ENCODE measurements around the gene UCK2.

UCK2 gene

DNA sequence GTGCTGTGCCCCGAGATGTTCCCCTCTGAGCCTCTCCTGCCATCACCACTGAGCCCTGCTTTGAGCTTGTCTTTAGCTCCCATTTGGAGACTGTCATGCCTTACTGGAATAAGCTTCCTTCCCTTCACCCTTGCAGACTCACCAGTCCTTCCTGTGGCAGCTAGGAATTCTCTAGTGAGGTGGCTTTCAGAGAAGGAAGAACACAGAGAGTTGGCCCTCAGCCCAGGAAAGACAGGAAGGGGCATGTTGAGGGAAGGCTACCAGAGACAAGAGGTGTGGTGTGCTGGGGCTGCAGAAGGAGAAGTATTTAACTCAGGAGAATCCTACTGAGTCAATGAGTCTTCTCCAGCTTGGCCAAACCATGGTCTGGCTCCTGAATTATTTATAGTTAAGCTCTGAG is 76.3 kb downstream of the UCK2 start:
- no peak for DNase-seq

DNA sequence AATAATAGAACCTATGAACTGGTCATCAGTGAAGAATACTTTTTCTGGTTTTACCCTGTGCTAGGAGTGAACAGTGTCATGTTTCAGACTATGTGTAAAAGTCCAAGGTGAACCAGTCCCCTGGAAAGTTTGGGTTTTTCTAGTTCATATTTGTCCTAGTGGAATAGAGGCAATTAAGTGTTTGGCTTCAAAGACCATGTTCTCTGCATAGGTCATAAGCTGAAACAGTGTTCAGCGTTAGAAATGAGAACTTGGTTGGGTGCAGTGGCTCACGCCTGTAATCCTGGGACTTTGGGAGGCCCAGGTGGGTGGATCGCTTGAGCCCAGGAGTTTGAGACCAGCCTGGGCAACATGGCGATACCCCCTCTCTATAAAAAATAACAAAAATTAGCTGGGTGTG is 77.5 kb downstream of the UCK2 start:
- DNase-seq, result no peak

DNA sequence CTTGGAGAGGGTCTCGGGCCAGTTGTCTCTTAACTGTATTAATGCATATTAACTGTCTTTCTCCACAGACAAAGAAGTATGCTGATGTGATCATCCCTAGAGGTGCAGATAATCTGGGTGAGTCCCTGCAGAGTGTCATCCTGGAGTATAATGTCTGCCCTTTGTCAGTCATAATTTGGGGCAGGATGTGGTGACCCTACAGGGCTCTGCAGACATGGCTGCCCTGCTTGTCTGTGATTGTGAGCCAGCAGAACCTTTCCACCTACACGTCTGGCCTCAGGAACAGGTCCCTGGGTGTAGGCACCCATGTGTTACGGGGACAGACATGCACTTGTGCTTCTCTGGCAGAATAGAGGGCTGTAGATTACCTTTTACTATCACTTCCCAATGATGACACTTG is 78.4 kb downstream of the UCK2 start:
- no peak for DNase-seq

DNA sequence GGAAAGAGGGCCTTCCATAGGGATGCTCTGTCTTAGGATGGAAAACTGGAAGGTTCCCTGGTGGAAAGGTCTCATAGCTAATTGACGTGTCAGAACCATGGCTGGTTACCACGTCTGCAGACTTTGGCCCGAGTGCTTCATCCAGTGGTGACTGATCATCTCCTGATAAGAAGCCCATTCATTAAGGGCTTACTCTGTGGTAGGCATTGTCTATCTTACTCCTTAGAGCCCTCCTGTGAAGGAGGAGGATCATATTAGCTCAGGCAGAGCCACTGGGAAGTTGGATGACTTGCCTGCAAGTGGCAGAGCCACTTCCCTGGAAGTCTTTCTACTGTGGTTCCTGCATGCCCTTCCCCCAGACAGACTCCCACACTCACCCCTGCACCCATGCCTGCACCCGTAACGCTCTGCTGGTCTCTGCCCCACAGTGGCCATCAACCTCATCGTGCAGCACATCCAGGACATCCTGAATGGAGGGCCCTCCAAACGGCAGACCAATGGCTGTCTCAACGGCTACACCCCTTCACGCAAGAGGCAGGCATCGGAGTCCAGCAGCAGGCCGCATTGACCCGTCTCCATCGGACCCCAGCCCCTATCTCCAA is 79.9 kb downstream of the UCK2 start:
- DNase-seq, result no peak

DNA sequence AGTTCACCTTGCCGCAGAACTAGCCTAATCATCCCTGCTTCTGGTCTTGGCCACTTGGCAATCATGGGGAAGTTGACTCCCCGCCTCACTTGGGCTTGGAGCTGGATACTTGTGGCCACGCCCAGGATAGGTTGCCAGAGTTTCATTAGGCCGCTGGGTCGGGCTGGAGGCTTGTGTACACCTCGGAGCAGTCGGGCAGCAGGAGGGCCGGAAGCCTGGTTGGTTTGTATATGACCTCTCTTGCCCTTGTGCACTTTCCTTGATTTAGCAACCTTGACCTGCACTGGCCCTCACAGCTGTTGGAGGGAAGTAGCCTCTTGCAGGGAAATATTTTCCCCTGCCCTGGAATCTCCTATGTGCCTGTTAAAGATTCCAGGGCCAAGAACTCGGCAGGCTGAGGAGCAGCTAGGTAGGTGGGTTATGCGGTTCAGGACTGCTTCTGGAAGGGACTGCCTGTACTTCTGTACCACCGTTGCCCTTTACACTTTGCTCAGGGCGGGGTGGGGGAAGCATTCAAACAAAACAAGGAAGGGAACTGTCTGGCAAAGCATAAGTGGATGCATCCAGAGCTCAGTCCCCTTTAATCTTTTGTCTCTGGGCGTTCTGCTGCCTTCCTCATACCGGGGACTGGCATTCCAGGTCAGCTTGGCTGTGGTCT is 83.5 kb downstream of the UCK2 start:
- DNase-seq, result no peak

DNA sequence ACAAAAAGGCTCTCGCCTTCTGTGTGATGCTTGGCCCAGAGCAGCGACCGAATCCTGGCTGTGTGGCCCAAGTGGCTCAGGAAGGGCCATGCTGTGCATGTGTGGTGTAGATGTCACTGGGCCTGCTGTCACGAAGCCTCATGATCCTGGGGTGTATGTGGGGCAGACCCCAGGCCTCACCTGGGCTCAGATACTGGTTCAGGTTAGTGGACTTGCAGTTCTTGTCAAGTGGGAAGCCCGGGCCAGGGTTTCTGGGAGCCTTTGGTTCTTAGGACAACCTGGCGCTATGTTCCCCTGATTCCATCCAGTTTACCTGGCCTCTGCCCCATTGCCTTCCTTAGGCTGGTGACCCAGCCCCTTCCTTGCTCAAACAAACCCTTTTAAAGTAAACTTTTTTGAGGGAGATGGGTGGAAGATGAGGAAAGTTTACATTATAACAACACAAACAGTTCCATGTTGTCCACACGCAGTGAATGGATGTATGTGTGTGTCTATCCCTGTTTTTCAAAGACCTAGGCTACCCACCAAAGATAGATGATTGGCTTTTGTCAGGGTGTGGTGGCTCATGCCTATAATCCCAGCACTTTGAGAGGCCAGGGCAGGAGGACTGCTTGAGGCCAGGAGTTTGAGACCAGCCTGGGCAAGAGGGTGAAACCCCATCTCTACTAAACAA is 84.3 kb downstream of the UCK2 start:
- DNase-seq, result no peak

DNA sequence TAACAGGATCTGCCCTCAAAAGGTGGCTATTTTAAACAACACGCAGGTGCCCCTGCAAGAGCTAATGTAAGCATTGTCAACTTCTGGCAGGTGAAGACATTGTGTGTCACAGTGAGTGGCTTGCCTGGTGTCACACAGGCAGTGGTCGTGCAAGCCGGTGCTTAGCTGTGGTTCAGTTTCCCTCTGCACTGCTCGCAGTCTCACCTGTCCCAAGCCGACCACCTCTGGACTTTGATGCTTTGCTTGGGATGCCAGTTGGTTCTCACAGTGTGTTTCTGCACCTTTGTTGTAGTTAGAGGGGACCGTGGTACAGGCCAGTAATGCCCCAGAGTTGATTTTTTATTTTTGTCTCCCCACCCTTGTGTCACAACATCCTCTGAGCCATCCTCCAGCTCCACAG is 85.2 kb downstream of the UCK2 start:
- DNase-seq, result no peak

DNA sequence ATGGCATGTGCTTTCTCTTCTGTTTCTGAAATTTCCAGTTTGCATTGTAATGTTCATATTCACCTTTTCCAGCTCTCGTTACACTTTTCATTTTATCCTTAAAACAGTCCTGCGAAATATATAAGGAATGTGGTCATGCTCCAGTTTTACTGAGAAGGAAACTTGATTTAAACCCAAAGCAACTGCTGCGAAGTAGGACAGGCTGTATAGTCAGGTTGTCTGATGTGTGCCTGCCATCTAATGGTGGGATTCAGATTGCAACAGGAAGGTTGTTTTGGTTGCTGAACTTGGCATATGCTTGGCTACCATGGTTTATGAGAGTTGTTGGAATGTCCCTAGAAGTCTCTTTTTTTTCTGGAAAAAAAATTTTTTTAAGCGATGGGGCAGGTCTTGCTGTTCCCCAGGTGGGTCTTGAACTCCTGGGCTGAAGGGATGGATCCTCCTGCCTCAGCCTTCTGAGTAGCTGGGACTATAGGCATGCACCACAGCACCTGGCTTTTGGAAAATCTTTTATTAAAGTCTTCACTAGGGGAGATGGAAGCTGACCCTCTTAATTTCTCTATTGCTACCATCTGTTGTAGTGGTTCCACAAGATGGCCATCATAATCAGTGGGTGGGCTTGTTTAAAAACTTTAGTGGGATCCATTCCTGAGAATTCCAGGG is 86.9 kb downstream of the UCK2 start:
- peak; percentile 73 to 79 for DNase-seq

DNA sequence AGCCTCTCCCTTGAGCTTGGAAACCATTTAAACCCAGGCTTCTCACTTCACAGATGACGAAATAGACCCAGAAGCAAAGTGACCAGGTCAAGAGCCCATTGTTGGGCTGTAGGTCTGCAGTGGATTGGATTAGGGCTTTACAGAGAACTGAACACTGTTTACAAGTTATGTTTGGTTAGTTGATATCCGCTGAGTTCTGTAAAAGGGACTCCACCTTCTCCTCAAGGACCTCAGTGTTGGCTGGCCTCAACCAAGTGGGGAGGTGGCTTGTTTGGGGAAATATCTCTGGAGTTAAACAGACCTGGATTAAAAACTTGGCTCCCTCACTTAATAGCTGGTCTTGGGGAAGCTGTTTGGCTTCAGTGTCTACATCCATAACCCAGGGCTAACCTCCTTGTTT is 88.1 kb downstream of the UCK2 start:
- DNase-seq, result no peak

DNA sequence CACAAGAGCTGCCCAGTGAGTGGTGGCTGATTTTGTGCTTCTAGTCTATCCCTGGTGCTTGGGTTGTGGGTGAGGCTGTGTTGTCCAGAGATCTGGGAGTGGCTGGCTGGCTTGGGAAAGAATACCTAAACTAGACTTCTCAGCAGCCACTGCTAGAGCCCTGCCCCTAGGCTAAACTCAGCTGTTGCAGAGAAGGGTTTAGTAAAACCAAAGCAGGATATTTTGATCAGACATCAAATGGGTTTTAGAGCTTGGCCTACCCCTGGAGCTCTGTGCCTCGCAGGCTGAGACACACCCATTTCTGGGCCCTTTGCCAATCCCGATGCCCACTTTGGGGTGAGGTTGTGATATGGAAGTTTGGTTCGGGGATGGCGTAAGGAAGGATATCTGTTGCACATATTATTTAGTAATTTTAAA is 88.5 kb downstream of the UCK2 start:
- DNase-seq, result no peak

DNA sequence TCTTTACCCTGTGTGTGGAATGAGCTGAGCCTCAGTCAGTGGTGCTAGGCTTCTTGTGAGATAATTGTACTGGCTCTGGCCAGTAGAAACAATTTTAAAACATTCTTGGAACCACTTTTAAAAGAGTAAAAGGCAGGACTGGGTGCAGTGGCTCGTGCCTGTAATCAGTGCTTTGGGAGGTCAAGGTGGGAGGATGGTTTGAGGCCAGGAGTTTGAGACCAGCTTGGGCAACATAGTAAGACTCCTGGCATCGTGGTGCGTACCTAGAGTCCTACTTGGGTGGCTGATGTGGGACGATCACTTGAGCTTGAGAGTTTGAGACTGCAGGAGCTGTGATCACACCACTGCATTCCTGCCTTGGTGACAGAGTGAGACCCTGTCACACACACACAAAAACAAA is 89.8 kb downstream of the UCK2 start:
- no peak for DNase-seq

DNA sequence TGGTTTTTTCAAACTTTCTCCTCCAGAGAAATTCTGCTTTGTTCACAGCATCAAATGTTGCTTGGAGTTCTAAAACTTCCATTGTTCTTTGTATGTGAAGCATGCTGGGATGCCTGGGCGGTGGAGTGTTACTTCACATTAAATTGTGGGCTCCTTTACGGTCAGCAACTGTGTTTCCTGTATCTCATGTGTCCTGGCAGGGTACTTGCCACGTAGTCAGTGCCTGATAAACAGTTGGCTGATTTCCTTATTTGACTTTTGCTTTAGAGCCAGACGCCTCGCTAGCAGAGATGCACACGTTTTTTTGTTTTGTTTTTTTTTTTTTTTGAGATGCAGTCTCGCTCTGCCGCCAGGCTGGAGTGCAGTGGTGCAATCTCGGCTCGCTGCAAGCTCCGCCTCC is 96.7 kb downstream of the UCK2 start:
- DNase-seq, result no peak

DNA sequence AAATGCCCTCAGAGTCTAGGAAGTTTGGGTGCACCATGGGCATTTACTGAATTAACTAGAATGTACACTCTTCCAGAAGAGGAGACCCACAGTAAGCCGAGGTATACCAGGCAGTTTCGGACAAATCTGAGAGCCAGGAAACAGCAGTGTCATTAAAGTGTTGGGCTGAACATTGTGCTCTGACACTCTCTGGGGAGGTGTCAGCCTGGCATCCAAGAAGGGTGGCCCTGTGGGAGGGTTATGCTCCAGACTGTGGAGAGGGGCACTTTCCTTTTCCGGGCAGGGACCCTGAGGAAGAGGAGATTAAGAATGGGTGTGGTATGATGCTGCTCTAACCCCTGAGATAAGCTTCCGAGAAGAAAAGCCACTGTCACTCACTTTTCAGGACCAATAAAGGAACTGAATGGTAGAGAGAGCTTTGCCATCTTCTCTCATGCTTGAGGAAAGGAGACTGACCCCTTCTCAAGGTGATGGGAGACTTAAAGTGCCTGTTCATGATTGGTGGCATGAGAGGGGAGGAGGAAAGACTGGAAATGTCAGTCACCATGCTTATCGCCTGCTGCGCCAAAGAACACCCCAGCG is 98.2 kb downstream of the UCK2 start:
- no peak for DNase-seq

DNA sequence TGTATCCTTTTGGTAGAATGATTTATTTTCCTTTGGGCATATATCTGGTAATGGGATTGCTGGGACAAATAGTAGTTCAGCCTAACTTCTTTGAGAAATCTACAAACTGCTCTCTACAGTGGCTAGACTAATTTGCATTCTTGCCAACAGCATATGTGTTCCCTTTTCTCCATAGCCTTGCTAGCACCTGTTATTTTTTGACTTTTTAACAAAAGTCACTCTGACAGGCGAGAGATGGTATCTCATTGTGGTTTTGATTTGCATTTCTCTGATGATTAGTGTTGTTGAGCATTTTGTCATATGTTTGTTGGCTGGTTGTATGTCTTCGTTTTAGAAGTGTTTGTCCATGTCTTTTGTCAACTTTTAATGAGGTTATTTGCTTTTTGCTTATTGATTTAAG is 99.8 kb downstream of the UCK2 start:
- DNase-seq, result no peak

DNA sequence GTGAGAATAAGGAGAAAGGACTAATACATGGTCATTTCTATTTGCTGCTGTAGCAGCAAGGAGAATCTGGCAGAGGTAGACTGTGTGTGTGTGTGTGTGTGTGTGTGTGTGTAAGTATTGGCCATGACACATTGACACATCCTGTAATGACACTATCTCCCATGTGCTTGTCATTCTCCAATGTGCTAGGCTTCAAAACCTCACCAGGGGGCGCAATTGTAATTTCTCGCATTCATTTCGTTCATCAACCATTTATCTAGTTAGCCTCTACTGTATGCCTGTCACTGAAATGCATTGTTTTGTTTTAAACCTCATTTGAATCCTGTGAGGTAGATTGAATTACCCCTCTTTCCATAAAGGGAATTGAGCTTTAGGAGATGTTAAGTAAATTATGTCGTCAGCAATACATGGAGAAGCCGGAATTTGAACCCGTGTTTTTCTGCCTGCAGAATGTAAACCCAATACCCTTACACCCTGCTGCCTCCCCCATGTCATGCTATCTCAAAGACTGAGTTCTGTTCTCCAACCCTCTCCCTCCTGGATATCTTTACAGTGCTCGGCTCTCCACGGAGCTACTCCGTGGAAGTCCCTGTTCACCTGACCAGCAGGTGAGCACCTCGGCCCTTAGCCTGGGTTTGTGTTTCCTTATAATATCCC is 100.8 kb downstream of the UCK2 start:
- peak; percentile 50 to 60 for DNase-seq

DNA sequence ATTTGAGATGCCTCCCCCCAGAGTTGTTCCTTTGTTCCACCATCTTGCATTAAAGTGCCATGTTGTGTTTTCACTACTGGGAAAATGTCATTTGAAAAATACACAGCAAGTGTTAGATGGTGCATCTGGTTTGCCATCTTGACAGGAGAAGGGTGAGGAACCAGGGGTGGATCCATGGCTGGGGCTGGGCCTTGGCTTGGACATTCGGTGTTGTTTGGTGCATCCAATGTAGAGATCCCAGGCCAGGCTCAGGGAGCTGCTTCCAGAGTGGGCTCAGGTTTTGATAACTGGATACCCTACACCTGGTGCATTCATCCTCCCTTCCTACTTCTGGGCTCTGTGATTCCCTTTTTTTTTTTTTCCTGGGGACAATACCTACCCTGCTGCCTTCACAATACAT is 103.5 kb downstream of the UCK2 start:
- DNase-seq, result no peak

DNA sequence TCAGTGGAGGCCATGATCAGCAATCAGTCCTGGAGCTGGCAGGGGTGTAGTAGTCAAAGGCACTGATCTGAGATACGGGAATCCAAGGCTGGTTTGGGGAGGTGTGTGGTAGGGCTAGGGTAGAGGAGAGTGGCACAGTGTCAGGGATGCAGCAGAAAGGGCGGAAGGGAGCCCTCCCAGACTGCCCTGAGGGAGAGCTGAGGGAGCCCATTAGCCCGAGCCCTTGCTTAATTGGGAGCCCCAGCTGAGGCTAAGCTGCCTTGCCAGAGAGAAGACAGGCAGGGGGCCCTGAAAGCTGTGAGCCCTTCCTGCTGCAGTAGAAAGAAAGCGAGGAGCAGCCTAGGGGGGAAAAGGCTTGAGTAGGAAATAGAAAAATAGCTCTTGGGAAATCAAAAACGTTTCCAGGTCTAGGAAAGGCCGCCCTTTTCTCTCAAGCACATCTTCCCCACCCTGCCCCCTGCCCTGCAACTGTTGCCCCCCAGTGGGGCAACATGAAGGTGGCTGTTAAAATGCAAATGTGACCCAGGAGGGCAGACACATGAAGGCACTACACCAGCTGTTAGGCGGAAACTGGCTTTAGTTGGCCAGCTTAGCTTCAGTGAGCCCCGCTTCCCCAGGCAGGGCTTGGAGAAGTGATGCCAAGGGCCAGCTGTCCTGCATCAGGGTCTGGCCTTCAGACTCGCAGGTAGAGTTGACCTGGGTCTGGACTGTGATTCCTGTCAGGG is 106.2 kb downstream of the UCK2 start:
- DNase-seq, result no peak

DNA sequence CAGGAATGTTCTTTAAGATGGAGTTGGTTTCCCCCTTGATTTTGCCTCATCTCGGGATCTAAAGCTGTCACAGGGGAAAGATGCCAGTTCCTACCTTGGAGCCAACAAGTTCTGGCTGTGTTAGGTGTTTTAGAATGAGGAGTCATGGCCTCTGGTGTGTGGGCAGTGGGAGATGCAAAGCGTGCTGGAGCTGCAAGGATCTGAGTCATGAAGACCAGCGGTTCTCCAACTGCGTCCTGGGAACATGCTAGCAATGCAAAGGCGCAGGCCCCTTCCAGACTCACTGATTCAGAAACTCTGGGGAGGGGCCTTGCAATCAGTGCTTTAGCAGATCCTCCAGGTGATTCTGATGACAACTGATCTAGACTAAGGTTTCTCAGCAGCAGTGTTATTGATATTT is 109.1 kb downstream of the UCK2 start:
- DNase-seq, result no peak

DNA sequence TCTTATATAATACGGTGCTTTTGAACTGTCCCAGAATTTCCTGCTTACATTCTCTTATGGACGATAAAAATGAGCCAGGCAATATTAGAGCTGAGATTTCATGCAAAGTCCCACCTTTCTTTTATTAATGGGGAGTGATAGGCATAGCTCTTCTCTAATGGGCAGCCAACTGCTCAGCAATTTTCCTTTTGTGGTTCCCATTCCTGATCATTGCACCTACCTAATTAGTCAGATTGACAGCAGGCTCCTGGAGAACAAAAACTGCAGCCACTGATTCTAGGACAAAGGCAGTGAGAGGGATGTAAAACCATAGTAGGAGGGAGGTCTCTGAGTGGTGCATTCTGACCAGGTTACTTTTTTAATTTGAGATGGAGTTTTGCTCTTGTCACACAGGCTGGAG is 110.4 kb downstream of the UCK2 start:
- no peak for DNase-seq

DNA sequence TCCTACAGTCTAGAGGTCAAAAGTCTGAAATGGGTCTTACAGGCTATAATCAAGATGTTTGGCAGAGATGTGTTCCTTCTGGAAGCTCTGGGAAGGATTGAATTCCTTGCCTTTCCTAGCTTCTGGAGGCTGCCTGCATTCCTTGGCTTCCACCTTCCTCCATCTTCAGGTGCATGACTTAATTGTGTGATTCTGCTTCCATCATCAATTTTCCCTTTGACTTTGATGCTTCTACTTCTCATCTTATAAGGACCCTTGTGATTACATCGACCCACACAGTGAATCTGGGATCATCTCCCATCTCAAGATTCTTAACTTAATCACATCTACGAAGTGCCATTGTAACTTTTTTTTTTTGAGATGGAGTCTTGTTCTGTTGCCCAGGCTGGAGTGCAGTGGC is 111.4 kb downstream of the UCK2 start:
- DNase-seq, result no peak

DNA sequence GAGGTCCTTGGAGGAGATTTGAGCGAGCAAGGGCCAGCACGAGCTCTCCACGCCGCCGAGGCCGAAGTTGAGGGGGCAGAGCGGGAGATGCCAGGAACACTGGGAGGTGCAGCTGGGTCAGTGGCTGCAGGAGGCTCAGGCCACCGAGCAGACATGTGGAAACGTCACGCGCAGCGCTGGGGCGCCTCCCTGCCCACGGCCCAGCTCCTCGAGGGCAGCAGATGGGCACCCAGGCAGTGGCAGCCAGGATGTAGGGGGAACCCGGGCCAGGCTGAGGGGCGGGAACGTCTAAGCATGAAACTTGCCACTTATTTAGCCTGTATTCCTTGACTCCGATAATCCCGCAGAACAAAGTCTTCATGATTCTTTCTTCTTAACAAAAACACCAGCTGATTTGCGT is 114.1 kb downstream of the UCK2 start:
- no peak for DNase-seq

DNA sequence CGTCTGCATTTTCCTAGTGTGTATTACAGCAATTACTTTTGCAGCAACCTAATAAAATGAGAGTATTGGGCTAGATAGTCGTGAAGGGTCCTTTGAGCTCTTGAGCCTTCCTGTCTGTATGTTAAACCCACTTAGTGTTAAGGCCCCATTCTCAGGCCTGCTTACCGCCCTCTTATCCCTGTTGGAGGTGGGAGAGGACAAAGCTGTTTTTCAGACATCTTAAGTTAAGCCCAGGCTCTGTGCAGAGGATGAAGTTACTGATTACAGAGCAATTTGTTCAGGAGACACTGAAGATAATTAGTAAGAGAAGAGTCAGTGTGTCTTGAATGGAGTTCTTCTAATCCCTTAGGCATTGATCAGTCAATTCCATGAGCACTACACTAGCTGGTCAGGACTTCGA is 114.6 kb downstream of the UCK2 start:
- DNase-seq, result no peak
